Small intestine (tissue), 7 donors: ENCODE measurements around the gene GRB7. TPM values are rescaled to one million over a fixed set of nuclear protein-coding genes. Genes with fewer than 3 reads are reported as not detected.

Source experiments
- DNase-seq, 2 donors: peaks; one replicate each; pipeline versions ENCODE4 v3.0.0 to v3.0.0-alpha.2; 2013
- FAIRE-seq: peaks from 2 replicates; lab custom pipeline; 2012; peaks lifted over from hg19 to GRCh38; lab: Jason Lieb, UNC
- H3K27ac ChIP-seq, 3 donors: one replicate each; pipeline ENCODE4 v1.5.1; 2013; ENCODE audit warnings: low read length in 2 of 3, mild to moderate bottlenecking in 2 of 3, control low read depth in 1 of 3, inconsistent platforms in 1 of 3, low read depth in 1 of 3, moderate library complexity in 1 of 3
- H3K27me3 ChIP-seq, 3 donors: one replicate each; pipeline ENCODE4 v1.6.1; 2013; ENCODE audit warnings: low read length in 3 of 3, inconsistent platforms in 1 of 3; ENCODE audit not compliant: control insufficient read depth in 3 of 3, insufficient read depth in 3 of 3
- H3K36me3 ChIP-seq, 3 donors: one replicate each; pipeline ENCODE4 v1.6.1; 2013; ENCODE audit warnings: low read length in 3 of 3, inconsistent platforms in 1 of 3, low read depth in 1 of 3, mild to moderate bottlenecking in 1 of 3, moderate library complexity in 1 of 3; ENCODE audit not compliant: control insufficient read depth in 3 of 3, insufficient read depth in 2 of 3
- H3K4me1 ChIP-seq, 3 donors: one replicate each; pipeline ENCODE4 v1.6.1; 2013; ENCODE audit warnings: low read length in 2 of 3, inconsistent platforms in 1 of 3, low read depth in 1 of 3, mild to moderate bottlenecking in 1 of 3, moderate library complexity in 1 of 3; ENCODE audit not compliant: control insufficient read depth in 3 of 3, insufficient read depth in 2 of 3
- H3K4me3 ChIP-seq, 3 donors: one replicate each; pipeline ENCODE4 v1.5.1; 2013; ENCODE audit warnings: low read length in 3 of 3, control low read depth in 1 of 3, inconsistent platforms in 1 of 3, low read depth in 1 of 3, mild to moderate bottlenecking in 1 of 3, moderate library complexity in 1 of 3
- H3K9me3 ChIP-seq, 2 donors: one replicate each; pipeline ENCODE4 v1.6.1; 2013; ENCODE audit warnings: low read depth in 1 of 2, low read length in 1 of 2; ENCODE audit not compliant: control insufficient read depth in 2 of 2, insufficient read depth in 1 of 2
- whole genome bisulfite sequencing, 3 donors: extraction: QIAGEN DNeasy Blood & Tissue Kit; methylation state at CpG; one replicate each; pipeline ENCODE4 v1.1.7; 2013; 5-methylcytosine and 5-hydroxymethylcytosine counted together
- polyA plus RNA-seq, 4 donors: library from polyadenylated mRNA; stranded (reverse) in 3 of 4; unstranded in 1 of 4; fragments of 200-250 nt in 3 of 4; fragments of 120-200 nt in 1 of 4; gene quantifications; one replicate each; pipeline versions ENCODE4 v1.2.1 to v1.2.3, GENCODE V29; 2013
- donor health status: healthy with polysubstance abuse.
- donor health status: control.
- donor health status: control.
- donor health status: Bipolar disorder and iron deficiency.
- donor health status: healthy.

Gene GRB7
- polyA plus RNA-seq, 4 donors = 10.9 to 42.4 (median 13.0) TPM

- H3K4me1 ChIP-seq = peaks cover 0 to 24% (median 2%) of the 10 kb centered on the region in 3 donors
- H3K27ac ChIP-seq = peak overlapping the region in 2 of 3 donors; percentile 5 to 27
- DNase-seq (no peak), FAIRE-seq (no peak)
- peaks cover 0 to 8% (median 4%) of the 10 kb centered on the region in 3 donors for H3K27me3 ChIP-seq
- 16 to 54% (median 41%) methylated on average over 2 of the region's 2 CpGs for WGBS, 3 donors
- H3K4me3 ChIP-seq = no peak overlapping the region
- H3K9me3 ChIP-seq = no peaks in the 10 kb centered on the region
- H3K36me3 ChIP-seq = peaks cover 0 to 5% (median 0%) of the 10 kb centered on the region in 3 donors
Observed at GRCh38 chr17:39735882-39736281, 1.9 kb upstream of the GRB7 start.

DNA sequence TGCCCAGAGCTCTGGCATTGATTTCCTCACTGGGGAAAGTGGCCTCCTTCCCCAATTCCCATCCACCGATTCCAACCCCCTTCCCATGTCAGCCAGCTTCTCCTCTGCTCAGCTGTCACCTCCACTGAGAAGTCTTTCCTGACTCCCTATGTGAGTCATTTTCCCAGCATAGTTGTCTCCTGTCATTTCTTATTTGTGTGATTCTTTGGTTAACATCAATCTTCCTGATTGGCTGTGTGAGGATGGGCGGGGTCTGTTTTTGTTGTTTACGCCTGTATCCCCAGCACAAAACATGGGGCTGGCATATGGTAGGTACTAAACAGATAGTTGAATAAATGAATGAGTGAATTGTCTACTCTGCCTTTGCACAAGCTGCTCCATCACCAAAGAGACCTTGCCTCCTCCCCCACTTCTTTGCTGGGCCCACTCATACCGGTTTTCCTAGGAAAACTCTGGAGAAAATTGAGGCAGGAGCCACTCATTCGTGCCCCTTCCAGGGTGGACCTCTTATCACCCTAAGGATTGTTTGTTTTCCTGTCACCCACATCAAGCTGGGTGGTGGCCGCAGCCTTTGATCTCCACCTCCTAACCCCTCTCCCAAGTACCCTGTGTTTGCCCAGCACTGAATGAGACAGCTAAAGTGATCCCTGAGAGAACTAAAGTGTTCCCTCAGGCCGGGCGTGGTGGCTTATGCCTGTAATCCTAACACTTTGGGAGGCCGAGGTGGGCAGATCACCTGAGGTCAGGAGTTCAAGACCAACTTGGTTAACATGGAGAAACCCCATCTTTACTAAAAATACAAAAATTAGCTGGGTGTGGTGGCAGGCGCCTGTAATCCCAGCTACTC is 1.2 kb upstream of the GRB7 start:
- FAIRE-seq (no peak), DNase-seq (peak in 1 of 2 donors; percentile 28)
- Histone ChIP-seq H3K4me1 (peaks cover 0 to 30% (median 2%) of the 10 kb centered on the region in 3 donors), H3K27me3 (peaks cover 0 to 8% (median 4%) of the 10 kb centered on the region in 3 donors), H3K36me3 (peaks cover 0 to 11% (median 0%) of the 10 kb centered on the region in 3 donors), H3K9me3 (no peaks in the 10 kb centered on the region), H3K4me3 (peak overlapping the region in 2 of 3 donors; percentile 38 to 83), H3K27ac (peak overlapping the region; percentile 41 to 98 (median 69))
- 24 to 59% (median 46%) methylated on average over 10 of the region's 10 CpGs for WGBS, 3 donors

- H3K27me3 ChIP-seq = peaks cover 0 to 8% (median 4%) of the 10 kb centered on the region in 3 donors
Observed at GRCh38 chr17:39737206-39737759, 455 bp upstream of the GRB7 start.

GRCh38 chr17:39738568-39738901 is 797 bp downstream of the GRB7 start:
- peaks cover 0 to 8% (median 4%) of the 10 kb centered on the region in 3 donors for H3K27me3 ChIP-seq
- WGBS, 3 donors = 1 to 4% (median 3%) methylated on average over 12 to 13 of the region's 13 CpGs
- peak overlapping the region; percentile 70 to 98 (median 94) for H3K27ac ChIP-seq
- DNase-seq = peak; percentile 75 to 79
- no peaks in the 10 kb centered on the region for H3K9me3 ChIP-seq
- H3K36me3 ChIP-seq = peaks cover 0 to 30% (median 0%) of the 10 kb centered on the region in 3 donors
- H3K4me3 ChIP-seq = peak overlapping the region; percentile 49 to 83 (median 67)
- H3K4me1 ChIP-seq = peaks cover 0 to 31% (median 2%) of the 10 kb centered on the region in 3 donors
- no peak for FAIRE-seq

More at GRCh38 chr17:39737206-39737759, 455 bp upstream of the GRB7 start:
- Histone ChIP-seq H3K27ac (peak overlapping the region; percentile 63 to 98 (median 94)), H3K9me3 (no peaks in the 10 kb centered on the region), H3K4me3 (peak overlapping the region in 2 of 3 donors; percentile 38 to 83), H3K36me3 (peaks cover 0 to 17% (median 0%) of the 10 kb centered on the region in 3 donors), H3K4me1 (peaks cover 0 to 31% (median 2%) of the 10 kb centered on the region in 3 donors)
- WGBS, 3 donors = 3 to 41% (median 32%) methylated on average over 12 to 13 of the region's 13 CpGs
- DNase-seq = peak; percentile 77 to 92
- no peak for FAIRE-seq

GRCh38 chr17:39738983-39739884 is 1.5 kb downstream of the GRB7 start:
- H3K9me3 ChIP-seq = no peaks in the 10 kb centered on the region
- FAIRE-seq (no peak), DNase-seq (peak; percentile 96 to 97)
- WGBS, 3 donors = 6 to 19% (median 11%) methylated on average over 30 to 32 of the region's 32 CpGs
- peaks cover 0 to 37% (median 0%) of the 10 kb centered on the region in 3 donors for H3K36me3 ChIP-seq
- H3K4me1 ChIP-seq = peaks cover 0 to 31% (median 2%) of the 10 kb centered on the region in 3 donors
- peak overlapping the region; percentile 39 to 83 (median 67) for H3K4me3 ChIP-seq
- peaks cover 0 to 8% (median 4%) of the 10 kb centered on the region in 3 donors for H3K27me3 ChIP-seq
- peak overlapping the region; percentile 93 to 98 (median 94) for H3K27ac ChIP-seq

- Histone ChIP-seq H3K4me1 (peaks cover 0 to 31% (median 2%) of the 10 kb centered on the region in 3 donors), H3K27ac (peak overlapping the region; percentile 91 to 98 (median 93)), H3K36me3 (peaks cover 0 to 43% (median 0%) of the 10 kb centered on the region in 3 donors), H3K9me3 (no peaks in the 10 kb centered on the region), H3K4me3 (peak overlapping the region in 2 of 3 donors; percentile 67 to 83), H3K27me3 (peaks cover 0 to 8% (median 4%) of the 10 kb centered on the region in 3 donors)
- DNase-seq (no peak), FAIRE-seq (no peak)
- 11 to 34% (median 26%) methylated on average over 7 to 9 of the region's 9 CpGs for WGBS, 3 donors
Observed at GRCh38 chr17:39739885-39740356, 2.2 kb downstream of the GRB7 start.

DNA sequence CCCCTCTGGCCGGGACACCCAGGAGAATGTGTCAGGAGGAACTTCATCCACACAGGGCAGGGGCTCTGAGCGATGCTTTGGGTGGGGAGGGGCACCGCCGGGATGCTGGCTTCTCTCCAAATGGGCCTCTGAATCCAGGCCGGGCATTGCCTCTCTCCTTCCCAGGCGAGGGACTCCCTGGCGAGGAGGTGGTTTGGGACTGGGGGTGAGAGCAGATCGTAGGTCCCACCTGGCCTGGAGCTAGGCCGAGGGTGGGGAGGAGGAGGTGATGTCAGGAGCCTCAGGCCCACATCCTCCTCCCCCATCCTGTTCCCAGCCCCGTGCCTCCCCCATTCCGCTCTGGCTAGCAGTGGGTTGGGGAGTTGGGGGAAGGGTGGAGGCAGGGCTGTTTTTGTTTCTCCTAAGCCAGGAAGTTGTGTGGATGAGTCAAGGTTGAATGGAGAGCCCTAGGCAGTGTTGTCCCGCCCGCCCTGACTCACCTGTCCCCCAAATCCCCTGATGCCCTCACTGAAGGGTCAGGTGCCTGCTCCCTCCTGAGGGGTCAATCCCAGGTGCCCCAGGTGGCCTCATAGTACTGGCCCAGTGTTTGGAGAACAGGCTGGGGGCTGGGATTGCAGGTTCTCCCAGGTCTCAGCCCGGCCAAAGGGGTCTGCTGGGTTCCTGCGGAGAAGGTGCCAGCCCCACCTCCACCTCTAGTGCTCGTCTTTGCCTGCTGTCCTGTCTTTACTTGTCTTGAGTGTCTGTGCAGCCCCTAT is 2.8 kb downstream of the GRB7 start:
- DNase-seq (peak in 1 of 2 donors; percentile 61), FAIRE-seq (no peak)
- no peaks in the 10 kb centered on the region for H3K9me3 ChIP-seq
- peaks cover 0 to 30% (median 2%) of the 10 kb centered on the region in 3 donors for H3K4me1 ChIP-seq
- H3K4me3 ChIP-seq = peak overlapping the region in 2 of 3 donors; percentile 67 to 83
- H3K27me3 ChIP-seq = peaks cover 0 to 8% (median 4%) of the 10 kb centered on the region in 3 donors
- 11 to 39% (median 24%) methylated on average over 15 to 16 of the region's 16 CpGs for WGBS, 3 donors
- H3K36me3 ChIP-seq = peaks cover 0 to 50% (median 2%) of the 10 kb centered on the region in 3 donors
- H3K27ac ChIP-seq = peak overlapping the region; percentile 91 to 98 (median 93)
